ENCODE measurements around the gene RPS29. TPM values are rescaled to one million over a fixed set of nuclear protein-coding genes. Genes with fewer than 3 reads are reported as not detected.
A peak's percentile ranks its signal among the peaks of the same experiment; 100 is the strongest.

RPS29 gene
- total and polyA plus RNA-seq, 2 of the 13 experiments (the other 11 are each of a cell fraction or from before 2014, with no cell fraction given), result 4,303 to 8,215 TPM

- TF ChIP-seq LRRFIP1 (CRISPR knock-in tag; conservative IDR thresholded peaks at IDR 0.05) (0 out of 2 replicates have a peak, but pooled peaks have one; percentile 63), ZFP37 (CRISPR knock-in tag; IDR thresholded peaks at IDR 0.05; ENCODE audit: borderline replicate concordance) (peak; percentile 63; the same call in 1 of the 2 replicates), RARA (CRISPR knock-in tag; IDR thresholded peaks at IDR 0.05) (no peak), MTA3 (CRISPR knock-in tag; IDR thresholded peaks at IDR 0.05) (no peak), ZNF761 (CRISPR knock-in tag; conservative IDR thresholded peaks at IDR 0.05) (0 out of 2 replicates have a peak, but pooled peaks have one; percentile 64), IRF9 (CRISPR knock-in tag; IDR thresholded peaks at IDR 0.05; ENCODE audit: borderline replicate concordance) (no peak; the same call in 1 of the 2 replicates), RFX3 (CRISPR knock-in tag; IDR thresholded peaks at IDR 0.05) (no peak), ZNF724P (CRISPR knock-in tag; IDR thresholded peaks at IDR 0.05; ENCODE audit: borderline replicate concordance) (no peak), TP53 (CRISPR knock-in tag; conservative IDR thresholded peaks at IDR 0.05) (no peak), XRCC5 (optimal IDR thresholded peaks at IDR 0.05; ENCODE audit: low read length) (peak; percentile 62), NCOA5 (CRISPR knock-in tag; IDR thresholded peaks at IDR 0.05) (no peak), TBX3 (IDR thresholded peaks at IDR 0.05; ENCODE audit: borderline replicate concordance) (peak; percentile 55), CBX2 (IDR thresholded peaks at IDR 0.05; ENCODE audit: low read depth, low read length) (no peak), CBX2 (CRISPR knock-in tag; IDR thresholded peaks at IDR 0.05; ENCODE audit: low read depth) (no peak), ZNF607 (CRISPR knock-in tag; IDR thresholded peaks at IDR 0.05; ENCODE audit: borderline replicate concordance) (peak; percentile 78; the same call in 1 of the 2 replicates)
- TF ChIP-seq, protein P1, sequence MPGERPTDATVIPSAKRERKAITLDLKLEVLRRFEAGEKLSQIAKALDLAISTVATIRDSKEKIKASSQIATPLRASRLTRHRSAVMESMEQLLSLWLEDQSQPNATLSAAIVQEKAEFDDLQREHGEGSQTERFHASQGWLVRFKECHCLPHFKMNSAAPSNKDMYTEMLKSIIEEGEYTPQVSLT (CRISPR knock-in tag; IDR thresholded peaks at IDR 0.05; ENCODE audit: borderline replicate concordance, low read depth), result no peak
- TF ChIP-seq, protein P2, sequence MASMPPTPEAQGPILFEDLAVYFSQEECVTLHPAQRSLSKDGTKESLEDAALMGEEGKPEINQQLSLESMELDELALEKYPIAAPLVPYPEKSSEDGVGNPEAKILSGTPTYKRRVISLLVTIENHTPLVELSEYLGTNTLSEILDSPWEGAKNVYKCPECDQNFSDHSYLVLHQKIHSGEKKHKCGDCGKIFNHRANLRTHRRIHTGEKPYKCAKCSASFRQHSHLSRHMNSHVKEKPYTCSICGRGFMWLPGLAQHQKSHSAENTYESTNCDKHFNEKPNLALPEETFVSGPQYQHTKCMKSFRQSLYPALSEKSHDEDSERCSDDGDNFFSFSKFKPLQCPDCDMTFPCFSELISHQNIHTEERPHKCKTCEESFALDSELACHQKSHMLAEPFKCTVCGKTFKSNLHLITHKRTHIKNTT (CRISPR knock-in tag; IDR thresholded peaks at IDR 0.05), result no peak
- TF ChIP-seq, protein P3, sequence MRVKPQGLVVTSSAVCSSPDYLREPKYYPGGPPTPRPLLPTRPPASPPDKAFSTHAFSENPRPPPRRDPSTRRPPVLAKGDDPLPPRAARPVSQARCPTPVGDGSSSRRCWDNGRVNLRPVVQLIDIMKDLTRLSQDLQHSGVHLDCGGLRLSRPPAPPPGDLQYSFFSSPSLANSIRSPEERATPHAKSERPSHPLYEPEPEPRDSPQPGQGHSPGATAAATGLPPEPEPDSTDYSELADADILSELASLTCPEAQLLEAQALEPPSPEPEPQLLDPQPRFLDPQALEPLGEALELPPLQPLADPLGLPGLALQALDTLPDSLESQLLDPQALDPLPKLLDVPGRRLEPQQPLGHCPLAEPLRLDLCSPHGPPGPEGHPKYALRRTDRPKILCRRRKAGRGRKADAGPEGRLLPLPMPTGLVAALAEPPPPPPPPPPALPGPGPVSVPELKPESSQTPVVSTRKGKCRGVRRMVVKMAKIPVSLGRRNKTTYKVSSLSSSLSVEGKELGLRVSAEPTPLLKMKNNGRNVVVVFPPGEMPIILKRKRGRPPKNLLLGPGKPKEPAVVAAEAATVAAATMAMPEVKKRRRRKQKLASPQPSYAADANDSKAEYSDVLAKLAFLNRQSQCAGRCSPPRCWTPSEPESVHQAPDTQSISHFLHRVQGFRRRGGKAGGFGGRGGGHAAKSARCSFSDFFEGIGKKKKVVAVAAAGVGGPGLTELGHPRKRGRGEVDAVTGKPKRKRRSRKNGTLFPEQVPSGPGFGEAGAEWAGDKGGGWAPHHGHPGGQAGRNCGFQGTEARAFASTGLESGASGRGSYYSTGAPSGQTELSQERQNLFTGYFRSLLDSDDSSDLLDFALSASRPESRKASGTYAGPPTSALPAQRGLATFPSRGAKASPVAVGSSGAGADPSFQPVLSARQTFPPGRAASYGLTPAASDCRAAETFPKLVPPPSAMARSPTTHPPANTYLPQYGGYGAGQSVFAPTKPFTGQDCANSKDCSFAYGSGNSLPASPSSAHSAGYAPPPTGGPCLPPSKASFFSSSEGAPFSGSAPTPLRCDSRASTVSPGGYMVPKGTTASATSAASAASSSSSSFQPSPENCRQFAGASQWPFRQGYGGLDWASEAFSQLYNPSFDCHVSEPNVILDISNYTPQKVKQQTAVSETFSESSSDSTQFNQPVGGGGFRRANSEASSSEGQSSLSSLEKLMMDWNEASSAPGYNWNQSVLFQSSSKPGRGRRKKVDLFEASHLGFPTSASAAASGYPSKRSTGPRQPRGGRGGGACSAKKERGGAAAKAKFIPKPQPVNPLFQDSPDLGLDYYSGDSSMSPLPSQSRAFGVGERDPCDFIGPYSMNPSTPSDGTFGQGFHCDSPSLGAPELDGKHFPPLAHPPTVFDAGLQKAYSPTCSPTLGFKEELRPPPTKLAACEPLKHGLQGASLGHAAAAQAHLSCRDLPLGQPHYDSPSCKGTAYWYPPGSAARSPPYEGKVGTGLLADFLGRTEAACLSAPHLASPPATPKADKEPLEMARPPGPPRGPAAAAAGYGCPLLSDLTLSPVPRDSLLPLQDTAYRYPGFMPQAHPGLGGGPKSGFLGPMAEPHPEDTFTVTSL (CRISPR knock-in tag; IDR thresholded peaks at IDR 0.05; ENCODE audit: borderline replicate concordance), result no peak
Observed at GRCh38 chr14:49598485-49599300, 12.5 kb upstream of the RPS29 start, which contains the start of gene LRR1 (continued).
